Measurements from ENCODE around the gene GRK5. TPM values are rescaled to one million over a fixed set of nuclear protein-coding genes. Genes with fewer than 3 reads are reported as not detected.
A peak's percentile ranks its signal among the peaks of the same experiment; 100 is the strongest.
"Not testable (repeated sequence)": the region's sequence is repeated elsewhere in the genome, so short reads cannot be mapped to it uniquely, and the experiment has no call there.

The GRK5 gene
- total RNA-seq, 2 donors from 2014 or later: 85.3 to 90.2 TPM

- H3K36me3 ChIP-seq: peaks cover 22% of the 10 kb centered on the region
- no peak for TF ChIP-seq CTCF (IDR thresholded peaks at IDR 0.05)
- DNase-seq (ENCODE audit: low spot score) (no peak), ATAC-seq (ENCODE audit: insufficient number of reproducible peaks, low FRiP score, low read depth) (no peak)
- peaks cover 8 to 28% of the 10 kb centered on the region in 2 donors for H3K4me1 ChIP-seq (ENCODE audit: control insufficient read depth in 1 of 2, low read depth in 2 of 2)
- H3K9me3 ChIP-seq: no peaks in the 10 kb centered on the region
- no peak overlapping the region for H3K27ac ChIP-seq
- no peak overlapping the region for H3K4me3 ChIP-seq
- H3K27me3 ChIP-seq (replicated peaks; ENCODE audit: insufficient read depth): no peaks in the 10 kb centered on the region
These were observed 31.2 kb upstream of the GRK5 start for GRCh38 chr10:119176166-119176565.

GRCh38 chr10:119177708-119178371 is 29.5 kb upstream of the GRK5 start:
- no peaks in the 10 kb centered on the region for H3K27me3 ChIP-seq (replicated peaks; ENCODE audit: insufficient read depth)
- DNase-seq (ENCODE audit: low spot score) (no peak), ATAC-seq (ENCODE audit: insufficient number of reproducible peaks, low FRiP score, low read depth) (peak; percentile 23)
- H3K4me3 ChIP-seq: peak overlapping the region; percentile 90
- TF ChIP-seq CTCF (IDR thresholded peaks at IDR 0.05): no peak
- no peaks in the 10 kb centered on the region for H3K9me3 ChIP-seq
- H3K36me3 ChIP-seq: peaks cover 9% of the 10 kb centered on the region
- peaks cover 8 to 28% of the 10 kb centered on the region in 2 donors for H3K4me1 ChIP-seq (ENCODE audit: control insufficient read depth in 1 of 2, low read depth in 2 of 2)
- peak overlapping the region; percentile 77 to 83 for H3K27ac ChIP-seq

- peaks cover 8 to 28% of the 10 kb centered on the region in 2 donors for H3K4me1 ChIP-seq (ENCODE audit: control insufficient read depth in 1 of 2, low read depth in 2 of 2)
- ATAC-seq (ENCODE audit: insufficient number of reproducible peaks, low FRiP score, low read depth): peak; percentile 95
- no peak for TF ChIP-seq CTCF (IDR thresholded peaks at IDR 0.05)
- H3K27ac ChIP-seq: peak within 1 kb of the TSS; percentile 77 to 83
- DNase-seq (ENCODE audit: low spot score): peak; percentile 86
- no peaks in the 10 kb centered on the region for H3K27me3 ChIP-seq (replicated peaks; ENCODE audit: insufficient read depth)
- H3K36me3 ChIP-seq: peaks cover 3% of the 10 kb centered on the region
- H3K9me3 ChIP-seq: no peaks in the 10 kb centered on the region
- peak within 1 kb of the TSS; percentile 90 for H3K4me3 ChIP-seq
These were observed 28.8 kb upstream of the GRK5 start, which contains the start of gene PRDX3 for GRCh38 chr10:119178372-119179119. Gene PRDX3 (minus strand): TSS chr10:119178812. CDS start chr10:119178790, 22 bp downstream.

- not testable (repeated sequence) for H3K27me3 ChIP-seq (replicated peaks; ENCODE audit: insufficient read depth); H3K36me3 ChIP-seq; H3K9me3 ChIP-seq; H3K27ac ChIP-seq; DNase-seq (ENCODE audit: low spot score); H3K4me3 ChIP-seq; ATAC-seq (ENCODE audit: insufficient number of reproducible peaks, low FRiP score, low read depth)
- peaks cover 8 to 28% of the 10 kb centered on the region in 2 donors for H3K4me1 ChIP-seq (ENCODE audit: control insufficient read depth in 1 of 2, low read depth in 2 of 2)
These were observed 26.4 kb upstream of the GRK5 start for GRCh38 chr10:119180850-119181400.

GRCh38 chr10:119183664-119184412 is 23.5 kb upstream of the GRK5 start:
- H3K27ac ChIP-seq: no peak overlapping the region
- no peak for DNase-seq (ENCODE audit: low spot score)
- H3K4me3 ChIP-seq: no peak overlapping the region
- H3K36me3 ChIP-seq: no peaks in the 10 kb centered on the region
- no peak for TF ChIP-seq CTCF (IDR thresholded peaks at IDR 0.05)
- H3K9me3 ChIP-seq: no peaks in the 10 kb centered on the region
- ATAC-seq (ENCODE audit: insufficient number of reproducible peaks, low FRiP score, low read depth): no peak
- no peaks in the 10 kb centered on the region for H3K27me3 ChIP-seq (replicated peaks; ENCODE audit: insufficient read depth)
- peaks cover 0 to 8% of the 10 kb centered on the region in 2 donors for H3K4me1 ChIP-seq (ENCODE audit: control insufficient read depth in 1 of 2, low read depth in 2 of 2)
